HEK293 (cell line): Measurements from ENCODE around the gene ASB17.

Source experiments
- CTCF ChIA-PET: fragments of 350-600 bp; formaldehyde crosslinking; extraction: SDS; loops from one replicate; lab custom pipeline; 2021; ENCODE audit warnings: antibody characterized with exemption; lab: Yijun Ruan, JAX
- POLR2A ChIA-PET: fragments of 300-600 bp; formaldehyde crosslinking; extraction: SDS; loops from one replicate; lab custom pipeline; 2020; ENCODE audit warnings: antibody characterized with exemption, inconsistent platforms; lab: Yijun Ruan, JAX
- H3K27ac ChIP-seq: fragments of 200-500 bp; sonication (Bioruptor generic); 2 replicates; pipeline ENCODE4 v1.5.1; 2014; ENCODE audit warnings: low read depth, low read length, control low read depth, inconsistent platforms; ENCODE audit errors: extremely low read depth
- H3K36me3 ChIP-seq, 2 experiments: fragments of 200-500 bp in 1 of 2; sonication (Bioruptor generic) in 1 of 2; 1 replicate in 1 of 2; 2 replicates in 1 of 2; pipeline ENCODE4 v1.5.1; 2014 to 2017; ENCODE audit warnings: inconsistent platforms in 2 of 2, low read length in 2 of 2; ENCODE audit not compliant: control insufficient read depth in 2 of 2, insufficient read depth in 1 of 2
- H3K4me1 ChIP-seq: fragments of 200-500 bp; sonication (Bioruptor generic); 2 replicates; pipeline ENCODE4 v1.5.1; 2014; ENCODE audit warnings: mild to moderate bottlenecking, low read length, inconsistent platforms; ENCODE audit not compliant: control insufficient read depth, insufficient read depth
- H3K4me3 ChIP-seq: 2 replicates; pipeline ENCODE4 v1.5.1; 2011; ENCODE audit warnings: low read depth, mild to moderate bottlenecking, control low read depth, low read length, moderate library complexity
- H3K9me3 ChIP-seq: fragments of 200-500 bp; sonication (Bioruptor generic); 2 replicates; pipeline ENCODE4 v1.5.1; 2014; ENCODE audit warnings: low read depth, low read length, inconsistent platforms; ENCODE audit not compliant: control insufficient read depth, insufficient read depth
- KLF10 ChIP-seq: fragments of 450-650 bp; IDR thresholded peaks from 2 replicates; pipeline ENCODE4 v1.5.1; 2018; ENCODE audit warnings: missing biosample characterization, mild to moderate bottlenecking, missing genetic modification characterization
- WT1 ChIP-seq: fragments of 450-650 bp; formaldehyde crosslinking; IDR thresholded peaks from 2 replicates; pipeline ENCODE4 v1.5.1; 2016; ENCODE audit warnings: missing biosample characterization, missing genetic modification characterization
- ZBTB1 ChIP-seq: fragments of 450-650 bp; formaldehyde crosslinking; IDR thresholded peaks from 2 replicates; pipeline ENCODE4 v1.5.1; 2016; ENCODE audit warnings: missing biosample characterization, missing genetic modification characterization
- ZNF148 ChIP-seq: fragments of 450-650 bp; formaldehyde crosslinking; IDR thresholded peaks from 2 replicates; pipeline ENCODE4 v1.5.0; 2017; ENCODE audit warnings: missing biosample characterization, missing genetic modification characterization, borderline replicate concordance
- ZNF239 ChIP-seq: fragments of 450-650 bp; formaldehyde crosslinking; IDR thresholded peaks from 2 replicates; pipeline ENCODE4 v1.5.1; 2016; ENCODE audit warnings: missing biosample characterization, missing genetic modification characterization
- ZNF362 ChIP-seq: fragments of 450-650 bp; formaldehyde crosslinking; IDR thresholded peaks from 2 replicates; pipeline ENCODE4 v1.5.1; 2016; ENCODE audit warnings: missing biosample characterization, missing genetic modification characterization
- ZNF544 ChIP-seq: fragments of 450-650 bp; formaldehyde crosslinking; IDR thresholded peaks from 2 replicates; pipeline ENCODE4 v1.5.0; 2017; ENCODE audit warnings: missing biosample characterization, missing genetic modification characterization
- ZNF610 ChIP-seq: fragments of 450-650 bp; formaldehyde crosslinking; IDR thresholded peaks from 2 replicates; pipeline ENCODE4 v1.5.1; 2016; ENCODE audit warnings: missing biosample characterization, missing genetic modification characterization, borderline replicate concordance
- ZNF747 ChIP-seq: fragments of 450-650 bp; formaldehyde crosslinking; IDR thresholded peaks from 2 replicates; pipeline ENCODE4 v1.5.1; 2016; ENCODE audit warnings: missing biosample characterization, missing genetic modification characterization
- ZNF76 ChIP-seq: fragments of 450-650 bp; formaldehyde crosslinking; IDR thresholded peaks from 2 replicates; pipeline ENCODE4; 2016; ENCODE audit warnings: low read depth, missing biosample characterization, missing genetic modification characterization, borderline replicate concordance
- ZNF791 ChIP-seq: fragments of 450-650 bp; formaldehyde crosslinking; IDR thresholded peaks from 2 replicates; pipeline ENCODE4 v1.5.1; 2016; ENCODE audit warnings: missing biosample characterization, missing genetic modification characterization
- ZSCAN30 ChIP-seq: fragments of 450-650 bp; IDR thresholded peaks from 2 replicates; pipeline ENCODE4 v1.5.1; 2018; ENCODE audit warnings: missing biosample characterization, mild to moderate bottlenecking, missing genetic modification characterization, moderate library complexity
- TF ChIP-seq, protein P1 (sequence below): fragments of 450-650 bp; IDR thresholded peaks from 2 replicates; pipeline ENCODE4 v1.5.1; 2018; ENCODE audit warnings: missing biosample characterization, mild to moderate bottlenecking, missing genetic modification characterization
- TF ChIP-seq, protein P2 (sequence below): fragments of 450-650 bp; formaldehyde crosslinking; IDR thresholded peaks from 2 replicates; pipeline ENCODE4 v1.5.1; 2016; ENCODE audit warnings: missing biosample characterization, missing genetic modification characterization
- TF ChIP-seq, protein P3 (sequence below): fragments of 450-650 bp; formaldehyde crosslinking; IDR thresholded peaks from 2 replicates; pipeline ENCODE4 v1.5.1; 2016; ENCODE audit warnings: missing biosample characterization, missing genetic modification characterization

ASB17 gene

GRCh38 chr1:75922698-75923097 is 9.5 kb downstream of the ASB17 start:
- POLR2A ChIA-PET = no interaction called here
- CTCF ChIA-PET = interaction anchor here (0.6 kb wide), 1 partner anchor 369 kb away, joined by 3 read pairs; no protein-coding TSS in a partner anchor
- no peak overlapping the region for H3K4me3 ChIP-seq
- no peaks in the 10 kb centered on the region for H3K9me3 ChIP-seq
- no peaks in the 10 kb centered on the region for H3K4me1 ChIP-seq
- no peak overlapping the region for H3K27ac ChIP-seq
- no peaks in the 10 kb centered on the region for H3K36me3 ChIP-seq
- TF ChIP-seq ZNF544 (tag by site-specific recombination) (no peak), ZNF362 (tag by site-specific recombination) (no peak), ZNF148 (tag by site-specific recombination) (no peak), ZBTB1 (tag by site-specific recombination) (no peak), ZNF791 (tag by site-specific recombination) (no peak), ZSCAN30 (tag by site-specific recombination) (no peak)
- TF ChIP-seq, protein P1, sequence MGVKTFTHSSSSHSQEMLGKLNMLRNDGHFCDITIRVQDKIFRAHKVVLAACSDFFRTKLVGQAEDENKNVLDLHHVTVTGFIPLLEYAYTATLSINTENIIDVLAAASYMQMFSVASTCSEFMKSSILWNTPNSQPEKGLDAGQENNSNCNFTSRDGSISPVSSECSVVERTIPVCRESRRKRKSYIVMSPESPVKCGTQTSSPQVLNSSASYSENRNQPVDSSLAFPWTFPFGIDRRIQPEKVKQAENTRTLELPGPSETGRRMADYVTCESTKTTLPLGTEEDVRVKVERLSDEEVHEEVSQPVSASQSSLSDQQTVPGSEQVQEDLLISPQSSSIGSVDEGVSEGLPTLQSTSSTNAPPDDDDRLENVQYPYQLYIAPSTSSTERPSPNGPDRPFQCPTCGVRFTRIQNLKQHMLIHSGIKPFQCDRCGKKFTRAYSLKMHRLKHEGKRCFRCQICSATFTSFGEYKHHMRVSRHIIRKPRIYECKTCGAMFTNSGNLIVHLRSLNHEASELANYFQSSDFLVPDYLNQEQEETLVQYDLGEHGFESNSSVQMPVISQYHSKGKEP = no peak
- TF ChIP-seq, protein P2, sequence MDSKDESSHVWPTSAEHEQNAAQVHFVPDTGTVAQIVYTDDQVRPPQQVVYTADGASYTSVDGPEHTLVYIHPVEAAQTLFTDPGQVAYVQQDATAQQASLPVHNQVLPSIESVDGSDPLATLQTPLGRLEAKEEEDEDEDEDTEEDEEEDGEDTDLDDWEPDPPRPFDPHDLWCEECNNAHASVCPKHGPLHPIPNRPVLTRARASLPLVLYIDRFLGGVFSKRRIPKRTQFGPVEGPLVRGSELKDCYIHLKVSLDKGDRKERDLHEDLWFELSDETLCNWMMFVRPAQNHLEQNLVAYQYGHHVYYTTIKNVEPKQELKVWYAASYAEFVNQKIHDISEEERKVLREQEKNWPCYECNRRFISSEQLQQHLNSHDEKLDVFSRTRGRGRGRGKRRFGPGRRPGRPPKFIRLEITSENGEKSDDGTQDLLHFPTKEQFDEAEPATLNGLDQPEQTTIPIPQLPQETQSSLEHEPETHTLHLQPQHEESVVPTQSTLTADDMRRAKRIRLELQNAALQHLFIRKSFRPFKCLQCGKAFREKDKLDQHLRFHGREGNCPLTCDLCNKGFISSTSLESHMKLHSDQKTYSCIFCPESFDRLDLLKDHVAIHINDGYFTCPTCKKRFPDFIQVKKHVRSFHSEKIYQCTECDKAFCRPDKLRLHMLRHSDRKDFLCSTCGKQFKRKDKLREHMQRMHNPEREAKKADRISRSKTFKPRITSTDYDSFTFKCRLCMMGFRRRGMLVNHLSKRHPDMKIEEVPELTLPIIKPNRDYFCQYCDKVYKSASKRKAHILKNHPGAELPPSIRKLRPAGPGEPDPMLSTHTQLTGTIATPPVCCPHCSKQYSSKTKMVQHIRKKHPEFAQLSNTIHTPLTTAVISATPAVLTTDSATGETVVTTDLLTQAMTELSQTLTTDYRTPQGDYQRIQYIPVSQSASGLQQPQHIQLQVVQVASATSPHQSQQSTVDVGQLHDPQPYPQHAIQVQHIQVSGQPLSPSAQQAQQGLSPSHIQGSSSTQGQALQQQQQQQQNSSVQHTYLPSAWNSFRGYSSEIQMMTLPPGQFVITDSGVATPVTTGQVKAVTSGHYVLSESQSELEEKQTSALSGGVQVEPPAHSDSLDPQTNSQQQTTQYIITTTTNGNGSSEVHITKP (tag by site-specific recombination) = no peak
- TF ChIP-seq, protein P3, sequence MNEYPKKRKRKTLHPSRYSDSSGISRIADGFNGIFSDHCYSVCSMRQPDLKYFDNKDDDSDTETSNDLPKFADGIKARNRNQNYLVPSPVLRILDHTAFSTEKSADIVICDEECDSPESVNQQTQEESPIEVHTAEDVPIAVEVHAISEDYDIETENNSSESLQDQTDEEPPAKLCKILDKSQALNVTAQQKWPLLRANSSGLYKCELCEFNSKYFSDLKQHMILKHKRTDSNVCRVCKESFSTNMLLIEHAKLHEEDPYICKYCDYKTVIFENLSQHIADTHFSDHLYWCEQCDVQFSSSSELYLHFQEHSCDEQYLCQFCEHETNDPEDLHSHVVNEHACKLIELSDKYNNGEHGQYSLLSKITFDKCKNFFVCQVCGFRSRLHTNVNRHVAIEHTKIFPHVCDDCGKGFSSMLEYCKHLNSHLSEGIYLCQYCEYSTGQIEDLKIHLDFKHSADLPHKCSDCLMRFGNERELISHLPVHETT (tag by site-specific recombination) = no peak

- ChIA-PET CTCF (interaction anchor here (0.7 kb wide), 1 partner anchor 55 kb away, joined by 3 read pairs; no protein-coding TSS in a partner anchor), POLR2A (no interaction called here)
- Histone ChIP-seq H3K36me3 (no peaks in the 10 kb centered on the region), H3K4me1 (no peaks in the 10 kb centered on the region), H3K27ac (no peak overlapping the region), H3K9me3 (no peaks in the 10 kb centered on the region), H3K4me3 (no peak overlapping the region)
- TF ChIP-seq ZNF76 (no peak), ZNF747 (no peak), WT1 (tag by site-specific recombination) (no peak), ZNF239 (tag by site-specific recombination) (no peak), ZNF610 (tag by site-specific recombination) (no peak), KLF10 (tag by site-specific recombination) (no peak)
Observed at GRCh38 chr1:75916834-75917233, 15.4 kb downstream of the ASB17 start.
